Right ventricle myocardium superior (tissue), 1 donor: ENCODE data around the gene ABCC1. TPM values are rescaled to one million over a fixed set of nuclear protein-coding genes. Genes with fewer than 3 reads are reported as not detected.

ENCODE experiments used
- ATAC-seq: fragments of 200-7000 bp; cut with Tn5 transposase; one replicate; pipeline ENCODE4 v1.9.1; 2020; ENCODE audit warnings: mild to moderate bottlenecking; ENCODE audit not compliant: poor library complexity
- DNase-seq: peaks from one replicate; pipeline ENCODE4 v3.0.0-alpha.2; 2020
- intact Hi-C: fragments of 100-400 bp; cut with DNase I; formaldehyde crosslinking; loops from one replicate; pipeline ENCODE4 v1.11.2; 2022
- total RNA-seq: library from RNA; stranded (reverse); fragmentation: NEBNext Ultra II Directional; extraction: Animal tissue kit (Norgen Biotek cat#: 25700); gene quantifications from one replicate; pipeline ENCODE4 v1.2.1, GENCODE V29; 2021
- donor health status: DM: no; HTN: yes; CAD: no; lungs with severe emphysema.

Gene ABCC1
- total RNA-seq, 1 donor from 2014 or later: 24.4 TPM

DNA sequence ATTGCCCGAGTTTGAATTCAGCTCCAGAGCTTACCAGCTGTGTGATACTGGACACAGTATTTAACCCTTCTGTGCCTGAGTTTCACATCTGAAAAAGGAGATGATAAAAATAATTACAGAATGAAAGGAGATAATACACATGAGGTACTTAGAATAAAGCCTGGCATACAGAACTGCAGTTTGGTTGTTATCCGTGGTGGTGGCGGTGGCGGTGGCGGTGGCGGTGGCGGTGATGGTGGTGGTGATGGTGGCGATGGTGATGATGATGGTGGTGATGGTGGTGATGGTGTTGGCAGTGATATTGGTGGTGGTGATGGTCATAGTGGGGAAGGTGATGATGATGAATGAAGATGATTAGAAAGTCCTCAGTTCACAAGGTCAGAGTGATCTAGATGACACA lies 57.2 kb downstream of the ABCC1 start:
- ATAC-seq: no peak
- no peak for DNase-seq
- intact Hi-C loops: no loop called here

- DNase-seq: no peak
- ATAC-seq: no peak
- intact Hi-C loops: no loop called here
These were observed 58.3 kb downstream of the ABCC1 start for GRCh38 chr16:16007743-16008111.

GRCh38 chr16:16008666-16009065 lies 59.2 kb downstream of the ABCC1 start:
- intact Hi-C loops: no loop called here
- no peak for ATAC-seq
- no peak for DNase-seq

DNA sequence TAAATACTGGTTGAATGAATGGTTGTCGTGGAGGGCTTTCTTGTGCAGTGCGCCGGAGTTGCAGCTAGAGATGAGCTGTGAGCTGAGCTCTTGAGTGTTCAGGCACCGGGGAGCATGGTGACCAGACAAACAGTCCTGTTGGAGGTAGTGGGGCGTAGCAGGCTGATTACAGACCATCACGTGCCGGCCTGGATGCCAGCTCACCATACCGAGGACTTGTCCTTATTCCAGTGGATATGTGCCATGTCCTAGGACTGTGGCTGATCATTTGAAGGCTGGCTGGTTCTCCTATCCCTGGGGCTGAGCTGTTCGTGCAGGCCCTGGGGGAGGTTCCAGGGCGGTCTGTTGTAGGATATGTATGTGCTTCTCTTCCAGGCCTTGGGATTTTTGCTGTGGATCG lies 60.0 kb downstream of the ABCC1 start:
- intact Hi-C loops: no loop called here
- ATAC-seq (peak; percentile 89), DNase-seq (peak; percentile 75)

DNA sequence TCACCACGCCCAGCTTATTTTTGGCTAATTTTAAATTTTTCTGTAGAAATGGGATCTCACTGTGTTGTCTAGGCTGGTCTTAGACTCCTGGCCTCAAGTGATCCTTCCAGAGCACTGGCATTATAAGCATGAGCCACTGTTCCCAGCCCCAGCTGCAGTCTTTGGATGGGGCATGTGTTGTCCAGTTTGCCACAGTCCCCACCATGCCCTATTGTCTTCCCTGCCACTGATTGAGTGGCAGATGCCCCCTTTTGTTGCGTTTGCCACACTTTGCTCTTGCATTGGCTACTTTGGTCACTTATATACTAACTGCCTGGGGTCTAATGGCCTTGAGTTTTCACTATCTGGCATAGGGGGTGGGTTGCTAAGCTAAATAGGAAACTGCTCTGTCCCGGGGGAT lies 60.8 kb downstream of the ABCC1 start:
- intact Hi-C loops: loop anchor here (5.0 kb wide), 1 partner anchor 58 kb away; no protein-coding TSS in a partner anchor
- no peak for ATAC-seq
- no peak for DNase-seq

DNA sequence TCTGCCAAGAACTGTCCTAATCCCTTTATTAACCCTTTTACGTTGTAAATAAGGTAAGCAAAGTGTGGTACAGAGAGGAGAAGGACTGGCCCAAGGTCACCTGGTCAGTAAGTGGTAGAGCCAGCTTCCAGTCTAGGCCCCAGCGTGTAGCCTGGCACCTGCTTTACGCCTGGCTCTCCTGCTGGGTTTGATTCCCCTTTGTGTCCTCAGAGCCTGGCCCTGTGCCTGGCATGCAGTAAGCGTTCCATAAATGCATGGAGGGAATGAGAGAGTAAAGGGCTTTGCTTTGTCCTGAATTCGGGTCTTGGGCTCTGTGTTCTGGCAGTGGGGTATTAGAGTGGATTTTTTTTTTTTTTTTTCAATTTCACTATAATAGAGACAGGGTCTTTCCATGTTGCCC lies 62.7 kb downstream of the ABCC1 start:
- ATAC-seq (no peak), DNase-seq (no peak)
- intact Hi-C loops: loop anchor here (5.0 kb wide), 1 partner anchor 60 kb away; no protein-coding TSS in a partner anchor

DNA sequence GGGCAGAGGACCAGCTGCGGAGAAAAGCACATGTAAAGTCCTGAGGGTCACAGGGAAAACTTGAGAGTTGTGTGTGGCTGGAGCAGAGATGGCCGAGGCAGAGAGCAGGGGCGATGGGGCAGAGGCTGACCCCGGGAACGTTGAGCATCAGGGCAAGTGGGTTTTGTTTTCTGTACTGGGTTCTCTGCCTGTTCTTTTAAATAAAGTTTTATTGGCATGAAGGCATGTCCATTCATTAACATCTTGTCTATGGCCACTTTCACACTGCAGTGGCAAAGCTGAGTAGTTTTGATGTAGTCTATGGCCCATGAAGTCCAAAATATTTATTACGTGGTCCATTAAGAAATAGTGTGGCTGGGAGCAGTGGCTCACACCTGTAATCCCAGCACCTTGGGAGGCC lies 64.4 kb downstream of the ABCC1 start:
- ATAC-seq (no peak), DNase-seq (no peak)
- intact Hi-C loops: loop anchor here (5.0 kb wide), 1 partner anchor 62 kb away; no protein-coding TSS in a partner anchor

- intact Hi-C loops: loop anchor here (5.0 kb wide), 1 partner anchor 62 kb away; no protein-coding TSS in a partner anchor
- DNase-seq (peak; percentile 82), ATAC-seq (peak; percentile 82)
These were observed 65.2 kb downstream of the ABCC1 start for GRCh38 chr16:16014329-16015224.

GRCh38 chr16:16015849-16016248 lies 66.4 kb downstream of the ABCC1 start:
- intact Hi-C loops: no loop called here
- ATAC-seq (no peak), DNase-seq (no peak)

- intact Hi-C loops: no loop called here
- ATAC-seq: no peak
- DNase-seq: no peak
These were observed 67.1 kb downstream of the ABCC1 start for GRCh38 chr16:16016388-16016964.

GRCh38 chr16:16017812-16018211 lies 68.4 kb downstream of the ABCC1 start:
- intact Hi-C loops: no loop called here
- ATAC-seq (no peak), DNase-seq (no peak)

DNA sequence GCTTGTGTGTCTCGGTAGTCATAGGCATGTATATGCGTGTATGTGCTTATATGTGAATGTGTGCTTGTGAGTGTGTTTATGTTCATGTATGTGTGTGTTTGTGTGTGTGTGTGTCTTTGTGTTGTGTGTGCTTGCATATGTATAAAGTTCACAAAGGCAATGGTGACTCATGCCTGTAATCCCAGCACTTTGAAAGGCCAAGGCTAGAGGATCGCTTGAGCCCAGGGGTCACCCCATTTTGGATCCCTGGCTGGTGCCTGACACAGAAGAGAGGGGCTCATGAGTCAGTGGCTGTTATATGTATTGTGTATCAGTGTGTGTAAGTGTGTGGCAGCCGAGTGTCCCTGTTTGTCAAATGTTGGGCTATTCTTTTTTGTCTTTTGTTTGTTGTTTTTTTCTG lies 69.3 kb downstream of the ABCC1 start:
- ATAC-seq: no peak

GRCh38 chr16:16019488-16019887 lies 70.1 kb downstream of the ABCC1 start:
- intact Hi-C loops: no loop called here
- DNase-seq: no peak
- ATAC-seq: no peak

More for the DNA sequence above, 69.3 kb downstream of the ABCC1 start:
- no peak for DNase-seq
- intact Hi-C loops: no loop called here

DNA sequence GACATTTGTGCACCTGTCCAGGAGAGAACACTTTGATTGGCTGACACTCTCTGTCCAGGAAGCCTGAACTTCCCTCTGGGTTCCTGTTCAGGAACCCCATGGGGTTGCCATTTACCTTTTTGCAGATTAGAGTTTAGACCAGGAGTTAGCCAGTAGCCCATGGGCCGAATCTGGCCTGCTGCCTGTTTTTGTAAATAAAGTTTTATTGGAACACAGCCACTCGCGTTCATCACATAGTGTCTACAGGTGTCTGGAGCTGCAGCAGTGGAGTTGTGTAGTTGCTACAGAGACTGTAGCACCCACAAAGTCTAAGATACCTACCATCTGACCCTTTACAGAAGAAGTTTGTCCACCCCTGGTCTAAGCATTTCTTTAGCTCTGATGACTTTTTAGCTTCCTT lies 70.9 kb downstream of the ABCC1 start:
- intact Hi-C loops: no loop called here
- no peak for DNase-seq
- no peak for ATAC-seq

GRCh38 chr16:16021020-16021419 lies 71.6 kb downstream of the ABCC1 start:
- intact Hi-C loops: no loop called here
- ATAC-seq: no peak
- no peak for DNase-seq

GRCh38 chr16:16021646-16021987 lies 72.2 kb downstream of the ABCC1 start:
- intact Hi-C loops: no loop called here
- DNase-seq: no peak

GRCh38 chr16:16021988-16022682 lies 72.7 kb downstream of the ABCC1 start:
- peak; percentile 98 for ATAC-seq
- intact Hi-C loops: no loop called here

More at GRCh38 chr16:16021646-16021987, 72.2 kb downstream of the ABCC1 start:
- ATAC-seq: no peak

DNA sequence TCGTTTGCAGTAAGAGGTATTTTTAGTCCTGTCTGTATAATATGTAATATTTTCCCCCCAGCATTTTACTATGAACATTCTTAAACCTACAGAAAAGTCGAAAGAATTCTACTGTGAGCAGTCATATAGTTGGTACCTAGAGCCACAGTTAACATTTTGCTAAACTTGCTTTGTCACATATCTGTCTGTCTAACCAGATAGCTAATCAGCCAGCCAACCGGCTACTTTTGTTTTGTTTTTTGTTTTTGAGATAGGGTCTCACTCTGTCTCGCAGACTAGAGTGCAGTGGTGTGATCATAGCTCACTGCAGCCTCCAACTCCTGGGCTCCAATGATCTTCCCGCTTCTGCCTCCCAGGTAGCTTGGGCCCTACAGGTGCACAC lies 73.3 kb downstream of the ABCC1 start:
- DNase-seq (no peak), ATAC-seq (no peak)
- intact Hi-C loops: no loop called here

More at GRCh38 chr16:16021988-16022682, 72.7 kb downstream of the ABCC1 start:
- peak; percentile 97 for DNase-seq

DNA sequence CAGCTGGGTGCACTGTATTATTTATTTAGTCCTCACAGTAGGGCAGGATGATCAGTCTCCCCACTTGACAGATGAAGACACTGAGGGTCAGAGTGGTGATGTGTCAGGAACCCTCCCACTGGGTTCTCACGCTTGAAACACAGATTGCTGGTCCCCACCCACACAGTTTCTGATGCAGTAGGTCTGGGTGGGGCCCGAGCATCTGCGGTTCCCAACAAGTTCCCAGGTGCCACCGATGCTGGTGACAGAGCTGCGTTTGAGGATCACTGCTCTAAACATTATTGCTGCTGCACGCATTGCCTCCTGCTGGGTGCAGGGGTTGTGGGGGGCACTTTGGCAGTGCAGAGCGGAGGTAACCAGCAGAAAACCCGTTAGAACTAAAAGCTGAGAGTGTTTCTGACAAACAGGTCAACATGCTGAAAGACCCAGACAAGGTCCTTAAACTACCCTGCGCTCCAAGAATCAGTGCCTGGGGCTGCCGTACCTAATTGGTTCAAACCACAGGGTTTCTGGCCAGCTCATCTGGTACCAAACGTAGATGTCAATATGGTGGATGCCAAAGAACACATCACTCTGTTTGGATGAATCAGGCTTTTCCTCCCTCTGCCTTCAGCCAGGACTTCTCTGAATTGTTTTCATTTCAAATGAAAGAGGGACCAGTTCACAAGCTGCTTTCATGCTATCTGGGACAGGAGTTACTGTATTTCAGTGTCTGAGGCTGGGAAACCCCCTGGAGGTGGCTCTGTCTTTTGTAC lies 76.0 kb downstream of the ABCC1 start:
- intact Hi-C loops: no loop called here
- DNase-seq (no peak), ATAC-seq (no peak)
